ENCODE results near the gene FUT7.

DNA sequence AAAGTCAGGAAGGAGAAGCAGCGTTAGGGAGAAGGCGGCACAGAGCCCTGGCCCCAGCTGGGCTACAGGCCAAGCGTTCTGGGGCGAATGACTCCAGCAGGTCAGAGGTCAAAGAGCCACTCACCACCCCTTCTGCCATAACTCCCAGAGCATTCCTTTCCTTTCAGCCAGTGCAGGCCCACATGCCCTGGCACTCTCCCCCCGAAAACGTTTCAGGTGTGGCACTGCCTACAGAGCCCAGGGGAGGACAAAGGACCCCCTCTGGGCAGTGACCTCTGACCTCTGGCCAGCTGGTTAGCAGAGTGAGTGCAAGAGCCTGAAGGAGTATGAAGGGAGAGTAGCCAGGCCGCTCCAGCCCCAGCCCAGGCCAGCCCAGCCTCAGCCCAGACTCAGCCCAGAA lies 8.7 kb downstream of the FUT7 start:
- TF ChIP-seq EZH2 (IDR thresholded peaks at IDR 0.05; ENCODE audit: low read depth, low read length, severe bottlenecking), result no peak
- TF ChIP-seq POLR2AphosphoS5 (IDR thresholded peaks at IDR 0.05; ENCODE audit: low read depth, low read length), result no peak
- TF ChIP-seq, protein P1, sequence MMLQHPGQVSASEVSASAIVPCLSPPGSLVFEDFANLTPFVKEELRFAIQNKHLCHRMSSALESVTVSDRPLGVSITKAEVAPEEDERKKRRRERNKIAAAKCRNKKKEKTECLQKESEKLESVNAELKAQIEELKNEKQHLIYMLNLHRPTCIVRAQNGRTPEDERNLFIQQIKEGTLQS (IDR thresholded peaks at IDR 0.05; ENCODE audit: insufficient read depth, low read depth, low read length), result no peak
- TF ChIP-seq, protein P2, sequence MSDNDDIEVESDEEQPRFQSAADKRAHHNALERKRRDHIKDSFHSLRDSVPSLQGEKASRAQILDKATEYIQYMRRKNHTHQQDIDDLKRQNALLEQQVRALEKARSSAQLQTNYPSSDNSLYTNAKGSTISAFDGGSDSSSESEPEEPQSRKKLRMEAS (IDR thresholded peaks at IDR 0.05), result no peak
- no peak for TF ChIP-seq CHD2 (IDR thresholded peaks at IDR 0.05; ENCODE audit: low read length)
- TF ChIP-seq TBP (IDR thresholded peaks at IDR 0.05; ENCODE audit: low read depth, low read length), result no peak
- TF ChIP-seq YY1 (IDR thresholded peaks at IDR 0.05; ENCODE audit: low read depth, low read length), result no peak
- TF ChIP-seq, protein P3, sequence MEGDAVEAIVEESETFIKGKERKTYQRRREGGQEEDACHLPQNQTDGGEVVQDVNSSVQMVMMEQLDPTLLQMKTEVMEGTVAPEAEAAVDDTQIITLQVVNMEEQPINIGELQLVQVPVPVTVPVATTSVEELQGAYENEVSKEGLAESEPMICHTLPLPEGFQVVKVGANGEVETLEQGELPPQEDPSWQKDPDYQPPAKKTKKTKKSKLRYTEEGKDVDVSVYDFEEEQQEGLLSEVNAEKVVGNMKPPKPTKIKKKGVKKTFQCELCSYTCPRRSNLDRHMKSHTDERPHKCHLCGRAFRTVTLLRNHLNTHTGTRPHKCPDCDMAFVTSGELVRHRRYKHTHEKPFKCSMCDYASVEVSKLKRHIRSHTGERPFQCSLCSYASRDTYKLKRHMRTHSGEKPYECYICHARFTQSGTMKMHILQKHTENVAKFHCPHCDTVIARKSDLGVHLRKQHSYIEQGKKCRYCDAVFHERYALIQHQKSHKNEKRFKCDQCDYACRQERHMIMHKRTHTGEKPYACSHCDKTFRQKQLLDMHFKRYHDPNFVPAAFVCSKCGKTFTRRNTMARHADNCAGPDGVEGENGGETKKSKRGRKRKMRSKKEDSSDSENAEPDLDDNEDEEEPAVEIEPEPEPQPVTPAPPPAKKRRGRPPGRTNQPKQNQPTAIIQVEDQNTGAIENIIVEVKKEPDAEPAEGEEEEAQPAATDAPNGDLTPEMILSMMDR (IDR thresholded peaks at IDR 0.05; ENCODE audit: control extremely low read depth in 1 of 3, insufficient read depth in 1 of 3, low read depth in 1 of 3, low read length in 3 of 3), result no peak
- no peak for TF ChIP-seq EP300 (IDR thresholded peaks at IDR 0.05; ENCODE audit: borderline replicate concordance in 1 of 2, low read depth in 2 of 2, low read length in 2 of 2)
